Left lung (tissue), 10 donors: ENCODE measurements around the gene COL4A2. TPM values are rescaled to one million over a fixed set of nuclear protein-coding genes. Genes with fewer than 3 reads are reported as not detected.
A peak's percentile ranks its signal among the peaks of the same experiment; 100 is the strongest.

Source experiments
- ATAC-seq: fragments of 200-7000 bp; cut with Tn5 transposase; one replicate; pipeline ENCODE4 v1.9.1; 2020; ENCODE audit warnings: moderate library complexity
- DNase-seq, 4 donors: peaks; one replicate each; pipeline ENCODE4 v3.0.0-alpha.2; 2013 to 2020
- H3K27ac ChIP-seq, 2 donors: fragments of 200-600 bp; sonication (generic) in 1 of 2; one replicate each; pipeline versions ENCODE4 v1.5.0 to v1.8.0; 2020 to 2021
- H3K27me3 ChIP-seq, 2 donors: fragments of 200-600 bp; sonication (generic) in 1 of 2; one replicate each; pipeline versions ENCODE4 v1.5.0 to v1.8.0; 2020 to 2021
- H3K36me3 ChIP-seq, 2 donors: fragments of 200-600 bp; sonication (generic) in 1 of 2; one replicate each; pipeline versions ENCODE4 v1.5.0 to v1.8.0; 2020 to 2021
- H3K4me1 ChIP-seq, 2 donors: fragments of 200-600 bp; one replicate each; pipeline ENCODE4 v1.8.0; 2021
- H3K4me3 ChIP-seq, 2 donors: fragments of 200-600 bp; sonication (generic) in 1 of 2; one replicate each; pipeline versions ENCODE4 v1.5.0 to v1.8.0; 2020 to 2021; ENCODE audit warnings: mild to moderate bottlenecking in 1 of 2
- H3K9me3 ChIP-seq, 2 donors: fragments of 200-600 bp; sonication (generic) in 1 of 2; one replicate each; pipeline versions ENCODE4 v1.5.0 to v1.8.0; 2020 to 2021
- intact Hi-C, 2 donors: fragments of 100-400 bp; cut with DNase I; formaldehyde crosslinking; loops; one replicate each; pipeline versions ENCODE4 v1.11.2 to v1.14.2; 2022
- polyA plus RNA-seq, 6 donors: library from polyadenylated mRNA; unstranded; fragments of 120-200 nt; gene quantifications; one replicate each; pipeline ENCODE4 v1.2.1, GENCODE V29; 2013; ENCODE audit not compliant: insufficient read length in 6 of 6
- total RNA-seq, 2 donors: library from RNA; stranded (reverse); fragmentation: NEBNext Ultra II Directional; extraction: Animal tissue kit (Norgen Biotek cat#: 25700); gene quantifications; one replicate each; pipeline ENCODE4 v1.2.1, GENCODE V29; 2021
- TF ChIP-seq, protein P1 (sequence below), 2 donors: fragments of 200-600 bp; sonication (generic) in 1 of 2; IDR thresholded peaks; one replicate each; pipeline versions ENCODE4 v1.5.0 to v1.8.0; 2021; ENCODE audit warnings: antibody characterized with exemption in 2 of 2
- donor health status: DM: no; HTN: yes; CAD: no.
- donor health status: DM: no; HTN: no; CAD: no.

The COL4A2 gene
- total and polyA plus RNA-seq, 8 donors, result 307 to 638 (median 395) TPM

DNA sequence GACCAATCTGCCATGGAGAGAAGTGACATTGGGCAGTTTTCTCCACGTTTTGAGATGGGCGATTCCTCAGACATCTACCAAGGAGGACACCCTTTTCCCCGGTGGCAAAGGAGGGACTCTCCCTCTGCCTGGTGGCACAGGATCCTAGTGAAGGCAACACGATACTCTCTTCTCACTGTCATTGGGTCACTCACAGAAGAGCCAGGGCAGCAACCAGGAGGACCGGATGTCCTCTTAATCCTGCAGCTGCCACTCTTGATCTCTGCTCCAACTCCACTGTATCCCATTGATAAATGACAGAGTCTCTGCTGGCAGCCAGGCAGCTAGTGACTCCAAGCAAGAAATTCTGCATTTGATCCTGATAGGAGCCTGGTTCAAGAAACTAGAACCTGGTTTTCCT is 42.2 kb downstream of the COL4A2 start:
- ATAC-seq (no peak), DNase-seq (no peak)
- Histone ChIP-seq H3K9me3 (no peaks in the 10 kb centered on the region), H3K36me3 (no peaks in the 10 kb centered on the region), H3K4me3 (no peak overlapping the region), H3K4me1 (peaks cover 0 to 24% of the 10 kb centered on the region in 2 donors), H3K27me3 (no peaks in the 10 kb centered on the region), H3K27ac (peak overlapping the region in 1 of 2 donors; percentile 63)
- intact Hi-C loops, result no loop called here
- TF ChIP-seq, protein P1, sequence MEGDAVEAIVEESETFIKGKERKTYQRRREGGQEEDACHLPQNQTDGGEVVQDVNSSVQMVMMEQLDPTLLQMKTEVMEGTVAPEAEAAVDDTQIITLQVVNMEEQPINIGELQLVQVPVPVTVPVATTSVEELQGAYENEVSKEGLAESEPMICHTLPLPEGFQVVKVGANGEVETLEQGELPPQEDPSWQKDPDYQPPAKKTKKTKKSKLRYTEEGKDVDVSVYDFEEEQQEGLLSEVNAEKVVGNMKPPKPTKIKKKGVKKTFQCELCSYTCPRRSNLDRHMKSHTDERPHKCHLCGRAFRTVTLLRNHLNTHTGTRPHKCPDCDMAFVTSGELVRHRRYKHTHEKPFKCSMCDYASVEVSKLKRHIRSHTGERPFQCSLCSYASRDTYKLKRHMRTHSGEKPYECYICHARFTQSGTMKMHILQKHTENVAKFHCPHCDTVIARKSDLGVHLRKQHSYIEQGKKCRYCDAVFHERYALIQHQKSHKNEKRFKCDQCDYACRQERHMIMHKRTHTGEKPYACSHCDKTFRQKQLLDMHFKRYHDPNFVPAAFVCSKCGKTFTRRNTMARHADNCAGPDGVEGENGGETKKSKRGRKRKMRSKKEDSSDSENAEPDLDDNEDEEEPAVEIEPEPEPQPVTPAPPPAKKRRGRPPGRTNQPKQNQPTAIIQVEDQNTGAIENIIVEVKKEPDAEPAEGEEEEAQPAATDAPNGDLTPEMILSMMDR (IDR thresholded peaks at IDR 0.05), result no peak

DNA sequence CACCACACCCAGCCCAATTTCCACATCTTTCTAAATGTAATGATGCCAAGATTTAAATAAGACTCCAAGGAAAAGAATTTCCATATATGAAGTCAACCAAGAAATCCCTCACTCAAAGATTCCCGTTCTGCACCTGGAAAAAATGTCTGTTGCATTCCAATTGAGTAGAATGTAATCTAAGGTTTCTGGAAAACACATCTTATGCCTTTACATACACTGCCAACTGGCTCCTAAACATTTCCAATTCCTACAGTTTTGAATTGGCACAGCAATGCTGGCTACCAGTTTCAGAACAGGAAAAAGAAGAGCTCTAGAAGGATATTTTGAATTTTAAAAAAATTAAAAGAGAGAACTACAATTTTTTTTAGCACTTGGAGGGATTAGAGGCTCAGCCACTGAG is 43.0 kb downstream of the COL4A2 start:
- peaks cover 0 to 24% of the 10 kb centered on the region in 2 donors for H3K4me1 ChIP-seq
- H3K27ac ChIP-seq, result no peak overlapping the region

DNA sequence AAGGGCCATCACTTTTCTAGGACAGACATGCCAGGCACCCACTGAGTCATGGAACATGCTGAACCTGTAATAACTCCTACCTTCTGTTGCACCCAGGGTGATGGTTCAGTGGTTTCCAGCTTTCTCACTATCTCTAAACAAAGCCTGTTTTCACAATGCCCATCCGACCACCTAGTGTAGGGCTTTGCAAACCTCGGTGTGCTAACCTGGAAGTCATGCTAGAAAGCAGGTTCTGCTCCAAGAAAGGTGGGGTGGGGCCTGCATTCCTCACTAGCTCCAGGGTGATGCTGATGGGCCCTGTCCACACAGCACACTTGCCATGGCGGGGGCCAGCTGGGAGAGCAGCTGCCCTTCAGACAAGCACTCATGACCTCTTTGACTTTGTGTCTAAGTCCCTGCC is 43.4 kb downstream of the COL4A2 start:
- intact Hi-C loops, result no loop called here
- H3K4me1 ChIP-seq, result peaks cover 0 to 24% of the 10 kb centered on the region in 2 donors
- no peaks in the 10 kb centered on the region for H3K27me3 ChIP-seq
- no peak overlapping the region for H3K27ac ChIP-seq
- no peaks in the 10 kb centered on the region for H3K9me3 ChIP-seq
- TF ChIP-seq, protein P1 (IDR thresholded peaks at IDR 0.05), result no peak
- H3K36me3 ChIP-seq, result no peaks in the 10 kb centered on the region
- DNase-seq (no peak), ATAC-seq (no peak)
- no peak overlapping the region for H3K4me3 ChIP-seq

More for the DNA sequence above, 43.0 kb downstream of the COL4A2 start:
- DNase-seq (no peak), ATAC-seq (no peak)
- Histone ChIP-seq H3K4me3 (no peak overlapping the region), H3K36me3 (no peaks in the 10 kb centered on the region), H3K27me3 (no peaks in the 10 kb centered on the region), H3K9me3 (no peaks in the 10 kb centered on the region)
- TF ChIP-seq, protein P1 (IDR thresholded peaks at IDR 0.05), result no peak
- intact Hi-C loops, result no loop called here

DNA sequence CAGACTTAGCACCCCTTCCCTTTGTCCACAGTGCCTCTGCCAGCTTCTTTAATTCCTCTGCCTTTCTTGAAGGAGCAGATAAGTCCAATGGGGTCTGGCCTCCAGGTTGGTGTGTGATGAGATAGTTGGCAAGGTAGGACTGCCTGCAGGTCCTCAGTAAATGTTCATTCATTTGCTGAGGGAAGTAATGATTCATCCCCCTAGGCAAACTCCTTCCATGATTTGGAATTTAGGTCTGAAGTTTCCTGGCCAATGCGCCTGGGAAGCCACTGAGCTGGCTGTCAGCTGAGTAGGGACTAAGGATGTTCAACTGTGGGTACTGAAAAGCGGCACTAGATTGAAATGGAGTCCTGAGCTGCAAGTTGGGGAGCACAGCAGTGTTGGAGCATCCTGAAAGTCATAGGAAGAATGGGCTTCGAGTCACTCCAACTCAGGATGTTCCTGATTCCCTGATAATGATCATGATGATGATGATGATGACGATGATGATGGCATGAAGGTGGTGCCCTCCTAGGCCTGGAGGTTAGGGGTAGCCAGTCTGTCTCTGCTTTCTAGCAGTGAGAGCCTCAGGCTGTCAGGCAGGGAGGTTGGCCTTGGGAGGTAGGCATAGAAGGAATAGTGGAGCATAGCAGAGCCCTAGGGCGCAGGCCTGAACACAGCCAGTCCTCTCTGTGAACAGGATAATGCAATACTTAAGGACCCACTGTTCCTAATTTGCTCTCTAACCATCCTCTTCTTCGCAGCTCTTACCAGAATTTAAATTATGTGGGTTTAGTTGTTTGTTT is 44.7 kb downstream of the COL4A2 start:
- Histone ChIP-seq H3K9me3 (no peaks in the 10 kb centered on the region), H3K36me3 (no peaks in the 10 kb centered on the region), H3K27ac (peak overlapping the region in 1 of 2 donors; percentile 5), H3K4me1 (peaks cover 0 to 24% of the 10 kb centered on the region in 2 donors), H3K4me3 (no peak overlapping the region), H3K27me3 (no peaks in the 10 kb centered on the region)
- ATAC-seq, result no peak
- intact Hi-C loops, result no loop called here
- no peak for DNase-seq
- TF ChIP-seq, protein P1 (IDR thresholded peaks at IDR 0.05), result no peak

DNA sequence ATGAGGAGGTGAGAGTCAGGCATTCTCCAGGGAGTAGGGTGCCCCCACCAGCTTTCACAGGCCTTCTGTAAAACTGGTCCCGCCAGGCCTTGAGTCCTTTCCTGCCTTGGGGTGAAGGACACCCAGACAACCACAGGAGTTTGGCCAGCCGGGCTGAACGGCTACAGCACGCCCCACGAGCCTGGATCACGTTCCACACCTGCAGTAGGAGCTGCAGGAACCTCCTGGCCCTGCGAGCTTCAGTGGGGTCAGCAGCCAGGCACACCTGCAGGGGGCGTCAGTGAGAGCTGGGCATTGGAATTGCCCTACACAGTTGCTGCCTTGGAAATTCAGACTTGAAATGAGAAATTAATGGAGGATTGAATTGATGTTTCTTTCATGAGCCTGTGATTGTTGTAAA is 45.7 kb downstream of the COL4A2 start:
- Histone ChIP-seq H3K4me3 (no peak overlapping the region), H3K27me3 (no peaks in the 10 kb centered on the region), H3K27ac (peak overlapping the region in 1 of 2 donors; percentile 5), H3K4me1 (peaks cover 0 to 16% of the 10 kb centered on the region in 2 donors), H3K36me3 (no peaks in the 10 kb centered on the region), H3K9me3 (no peaks in the 10 kb centered on the region)
- DNase-seq (no peak), ATAC-seq (no peak)
- TF ChIP-seq, protein P1 (IDR thresholded peaks at IDR 0.05), result no peak
- intact Hi-C loops, result no loop called here
